Gastrocnemius medialis (tissue), 4 donors: Measurements from ENCODE around the gene CFAP52. TPM values are rescaled to one million over a fixed set of nuclear protein-coding genes. Genes with fewer than 3 reads are reported as not detected.

ENCODE experiments used
- ATAC-seq, 2 donors: fragments of 150-250 bp; one replicate each; pipeline ENCODE4 v1.9.1; 2016
- DNase-seq, 2 donors: peaks; one replicate each; pipeline ENCODE4 v3.0.0-alpha.2; 2019
- H3K27ac ChIP-seq, 4 donors: fragments of 200-600 bp; sonication (generic); 1 replicate in 1 of 4; 2 replicates in 3 of 4; pipeline ENCODE4 v1.5.1; 2016 to 2018; ENCODE audit warnings: mild to moderate bottlenecking in 2 of 4, moderate library complexity in 1 of 4
- H3K27me3 ChIP-seq, 3 donors: fragments of 200-600 bp; sonication (generic) in 2 of 3; 1 replicate in 1 of 3; 2 replicates in 2 of 3; pipeline versions ENCODE4 v1.5.1 to v1.6.0; 2016 to 2019; ENCODE audit warnings: mild to moderate bottlenecking in 1 of 3, moderate library complexity in 1 of 3
- H3K36me3 ChIP-seq, 2 donors: fragments of 200-600 bp; sonication (generic) in 1 of 2; one replicate each; pipeline ENCODE4 v1.5.1; 2017 to 2018
- H3K4me1 ChIP-seq, 2 donors: fragments of 200-600 bp; sonication (generic) in 1 of 2; one replicate each; pipeline ENCODE4 v1.5.1; 2016 to 2017; ENCODE audit warnings: mild to moderate bottlenecking in 2 of 2
- H3K4me3 ChIP-seq, 4 donors: fragments of 200-600 bp; sonication (generic) in 3 of 4; 1 replicate in 1 of 4; 2 replicates in 3 of 4; pipeline ENCODE4 v1.5.1; 2016 to 2019; ENCODE audit warnings: mild to moderate bottlenecking in 2 of 4
- H3K9me3 ChIP-seq, 3 donors: fragments of 200-600 bp; sonication (generic) in 2 of 3; 1 replicate in 1 of 3; 2 replicates in 2 of 3; pipeline ENCODE4 v1.5.1; 2016 to 2019
- POLR2A ChIP-seq, 2 donors: fragments of 450-650 bp; IDR thresholded peaks; one replicate each; pipeline ENCODE4 v1.6.1; 2017; ENCODE audit warnings: antibody characterized with exemption in 2 of 2, mild to moderate bottlenecking in 2 of 2, moderate library complexity in 2 of 2
- in situ Hi-C, 4 donors: fragments of 200-750 bp; cut with MboI; loops; one replicate each; pipeline versions ENCODE4 v1.15.0 to v1.8.0; 2017; ENCODE audit warnings: low sequenced_read_pairs in 4 of 4
- intact Hi-C: fragments of 100-400 bp; cut with DNase I; formaldehyde crosslinking; loops from one replicate; pipeline ENCODE4 v1.15.1; 2023; ENCODE audit warnings: low total_unique reads
- total RNA-seq, 4 donors: library from RNA; depleted of rRNA; stranded (reverse); fragments of >200 nt; gene quantifications; one replicate each; pipeline versions ENCODE4 v1.1.0 to v1.2.3, GENCODE V29; 2016
- TF ChIP-seq, protein P1 (sequence below), 5 experiments: fragments of 450-650 bp in 3 of 5; fragments of 200-600 bp in 2 of 5; sonication (generic) in 2 of 5; IDR thresholded peaks in 4 of 5; conservative IDR thresholded peaks in 1 of 5; 1 replicate in 4 of 5; 2 replicates in 1 of 5; pipeline ENCODE4 v1.5.1; 2016 to 2019; ENCODE audit warnings: antibody characterized with exemption in 5 of 5, mild to moderate bottlenecking in 3 of 5, moderate library complexity in 3 of 5

Gene CFAP52
- total RNA-seq, 4 donors from 2014 or later = not detected

GRCh38 chr17:9538626-9539025 is 37.8 kb upstream of the CFAP52 start:
- Histone ChIP-seq H3K4me3 (no peak overlapping the region), H3K36me3 (no peaks in the 10 kb centered on the region), H3K4me1 (no peaks in the 10 kb centered on the region), H3K27ac (no peak overlapping the region), H3K9me3 (no peaks in the 10 kb centered on the region), H3K27me3 (no peaks in the 10 kb centered on the region)
- ATAC-seq (no peak), DNase-seq (no peak)
- intact Hi-C loops = no loop called here
- in situ Hi-C loops = loop anchor here in 3 of 4 donors (10.0 to 25.0 kb wide), 3 partner anchors 56 to 551 kb away; no protein-coding TSS in a partner anchor
- TF ChIP-seq, protein P1, sequence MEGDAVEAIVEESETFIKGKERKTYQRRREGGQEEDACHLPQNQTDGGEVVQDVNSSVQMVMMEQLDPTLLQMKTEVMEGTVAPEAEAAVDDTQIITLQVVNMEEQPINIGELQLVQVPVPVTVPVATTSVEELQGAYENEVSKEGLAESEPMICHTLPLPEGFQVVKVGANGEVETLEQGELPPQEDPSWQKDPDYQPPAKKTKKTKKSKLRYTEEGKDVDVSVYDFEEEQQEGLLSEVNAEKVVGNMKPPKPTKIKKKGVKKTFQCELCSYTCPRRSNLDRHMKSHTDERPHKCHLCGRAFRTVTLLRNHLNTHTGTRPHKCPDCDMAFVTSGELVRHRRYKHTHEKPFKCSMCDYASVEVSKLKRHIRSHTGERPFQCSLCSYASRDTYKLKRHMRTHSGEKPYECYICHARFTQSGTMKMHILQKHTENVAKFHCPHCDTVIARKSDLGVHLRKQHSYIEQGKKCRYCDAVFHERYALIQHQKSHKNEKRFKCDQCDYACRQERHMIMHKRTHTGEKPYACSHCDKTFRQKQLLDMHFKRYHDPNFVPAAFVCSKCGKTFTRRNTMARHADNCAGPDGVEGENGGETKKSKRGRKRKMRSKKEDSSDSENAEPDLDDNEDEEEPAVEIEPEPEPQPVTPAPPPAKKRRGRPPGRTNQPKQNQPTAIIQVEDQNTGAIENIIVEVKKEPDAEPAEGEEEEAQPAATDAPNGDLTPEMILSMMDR (IDR thresholded peaks at IDR 0.05 in 4 of 5, conservative IDR thresholded peaks at IDR 0.05 in 1 of 5) = no peak
- no peak for TF ChIP-seq POLR2A (IDR thresholded peaks at IDR 0.05)

DNA sequence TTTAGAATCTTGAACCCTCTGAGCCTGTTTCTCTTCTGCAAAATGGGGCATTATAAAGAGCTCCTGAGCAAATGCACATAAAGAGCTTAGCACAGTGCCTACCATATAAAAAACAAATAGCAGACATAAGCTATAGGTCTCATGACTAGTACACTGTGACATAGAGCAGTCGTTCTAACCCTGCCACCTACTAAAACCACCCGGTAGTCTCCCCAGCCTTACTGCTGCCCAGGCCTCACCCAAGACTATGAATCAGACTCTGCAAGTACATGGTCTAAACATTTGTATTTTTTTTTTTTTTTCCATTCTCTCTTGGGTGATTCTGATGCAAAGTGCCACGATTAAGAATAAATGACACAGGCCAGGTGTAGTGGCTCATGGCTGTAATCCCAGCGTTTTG is 34.7 kb upstream of the CFAP52 start:
- no peaks in the 10 kb centered on the region for H3K36me3 ChIP-seq
- intact Hi-C loops = no loop called here
- DNase-seq (no peak), ATAC-seq (no peak)
- no peak overlapping the region for H3K27ac ChIP-seq
- TF ChIP-seq POLR2A (IDR thresholded peaks at IDR 0.05) = no peak
- TF ChIP-seq, protein P1 (IDR thresholded peaks at IDR 0.05 in 4 of 5, conservative IDR thresholded peaks at IDR 0.05 in 1 of 5) = no peak
- in situ Hi-C loops = loop anchor here in 2 of 4 donors (25.0 kb wide), 1 partner anchor 554 kb away; no protein-coding TSS in a partner anchor
- no peaks in the 10 kb centered on the region for H3K4me1 ChIP-seq
- H3K4me3 ChIP-seq = no peak overlapping the region
- H3K9me3 ChIP-seq = no peaks in the 10 kb centered on the region
- no peaks in the 10 kb centered on the region for H3K27me3 ChIP-seq

- intact Hi-C loops (no loop called here), in situ Hi-C loops (loop anchor here in 2 of 4 donors (25.0 kb wide), 1 partner anchor 557 kb away; no protein-coding TSS in a partner anchor)
- no peaks in the 10 kb centered on the region for H3K27me3 ChIP-seq
- H3K9me3 ChIP-seq = no peaks in the 10 kb centered on the region
- DNase-seq (no peak), ATAC-seq (no peak)
- no peaks in the 10 kb centered on the region for H3K36me3 ChIP-seq
- H3K27ac ChIP-seq = no peak overlapping the region
- no peaks in the 10 kb centered on the region for H3K4me1 ChIP-seq
- TF ChIP-seq, protein P1 (IDR thresholded peaks at IDR 0.05 in 4 of 5, conservative IDR thresholded peaks at IDR 0.05 in 1 of 5) = no peak
- TF ChIP-seq POLR2A (IDR thresholded peaks at IDR 0.05) = no peak
- no peak overlapping the region for H3K4me3 ChIP-seq
Measured at GRCh38 chr17:9544221-9544620, 32.2 kb upstream of the CFAP52 start.

DNA sequence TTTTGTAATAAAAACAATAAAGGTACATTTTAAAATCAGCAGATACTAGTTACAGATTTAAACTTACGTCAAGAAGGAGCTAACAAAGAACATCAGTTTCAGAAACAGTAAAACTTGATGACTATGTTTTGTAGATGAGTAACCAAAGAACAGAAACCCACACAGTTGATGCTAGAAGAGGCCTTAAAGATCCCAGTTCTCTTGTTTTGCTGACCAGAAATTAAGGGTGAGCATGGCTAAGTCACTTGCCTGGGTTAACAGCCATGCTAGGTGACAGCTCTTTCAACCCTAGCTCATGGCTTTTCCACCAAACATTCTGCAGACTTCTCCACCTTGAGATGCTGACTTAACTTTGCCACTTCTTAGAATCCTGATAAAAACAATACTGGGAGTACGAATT is 27.2 kb upstream of the CFAP52 start:
- in situ Hi-C loops = loop anchor here in 2 of 4 donors (25.0 kb wide), 1 partner anchor 562 kb away; no protein-coding TSS in a partner anchor
- TF ChIP-seq POLR2A (IDR thresholded peaks at IDR 0.05) = no peak
- TF ChIP-seq, protein P1 (IDR thresholded peaks at IDR 0.05 in 4 of 5, conservative IDR thresholded peaks at IDR 0.05 in 1 of 5) = no peak

DNA sequence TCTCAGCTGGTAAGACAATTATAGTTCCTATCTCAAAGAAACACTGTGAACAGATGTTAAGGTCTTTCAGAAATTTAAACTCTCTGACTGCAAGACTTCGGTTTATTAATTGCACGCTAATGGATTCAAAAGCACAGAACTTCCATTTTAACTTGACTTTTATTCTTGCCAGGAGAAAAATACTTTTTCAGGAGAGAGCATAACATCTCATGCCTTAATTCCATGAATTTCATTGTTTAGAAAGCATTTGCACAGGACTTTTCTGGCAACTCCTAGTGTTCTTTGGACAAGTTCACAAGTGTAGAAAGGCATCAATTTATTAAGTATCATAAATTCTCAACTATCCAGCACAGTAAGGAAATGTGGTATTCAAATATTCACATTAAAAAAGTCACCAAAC is 23.3 kb upstream of the CFAP52 start:
- no peaks in the 10 kb centered on the region for H3K4me1 ChIP-seq
- no peak for DNase-seq
- H3K9me3 ChIP-seq = no peaks in the 10 kb centered on the region
- no peak for ATAC-seq
- TF ChIP-seq, protein P1 (IDR thresholded peaks at IDR 0.05 in 4 of 5, conservative IDR thresholded peaks at IDR 0.05 in 1 of 5) = no peak
- TF ChIP-seq POLR2A (IDR thresholded peaks at IDR 0.05) = no peak
- in situ Hi-C loops = no loop called here
- intact Hi-C loops = no loop called here
- no peak overlapping the region for H3K27ac ChIP-seq
- H3K4me3 ChIP-seq = no peak overlapping the region
- no peaks in the 10 kb centered on the region for H3K36me3 ChIP-seq
- no peaks in the 10 kb centered on the region for H3K27me3 ChIP-seq

More for the DNA sequence above, 27.2 kb upstream of the CFAP52 start:
- H3K4me1 ChIP-seq = no peaks in the 10 kb centered on the region
- no peaks in the 10 kb centered on the region for H3K9me3 ChIP-seq
- no peak for DNase-seq
- H3K36me3 ChIP-seq = no peaks in the 10 kb centered on the region
- H3K27me3 ChIP-seq = no peaks in the 10 kb centered on the region
- ATAC-seq = no peak
- H3K27ac ChIP-seq = no peak overlapping the region
- no peak overlapping the region for H3K4me3 ChIP-seq
- intact Hi-C loops = no loop called here
